HuH-7.5 (cell line): Measurements from ENCODE around the gene MUC5AC.

Experiments
- DNase-seq: peaks from one replicate; pipeline ENCODE4 v3.0.0; 2011; ENCODE audit warnings: low spot score

Gene MUC5AC

DNA sequence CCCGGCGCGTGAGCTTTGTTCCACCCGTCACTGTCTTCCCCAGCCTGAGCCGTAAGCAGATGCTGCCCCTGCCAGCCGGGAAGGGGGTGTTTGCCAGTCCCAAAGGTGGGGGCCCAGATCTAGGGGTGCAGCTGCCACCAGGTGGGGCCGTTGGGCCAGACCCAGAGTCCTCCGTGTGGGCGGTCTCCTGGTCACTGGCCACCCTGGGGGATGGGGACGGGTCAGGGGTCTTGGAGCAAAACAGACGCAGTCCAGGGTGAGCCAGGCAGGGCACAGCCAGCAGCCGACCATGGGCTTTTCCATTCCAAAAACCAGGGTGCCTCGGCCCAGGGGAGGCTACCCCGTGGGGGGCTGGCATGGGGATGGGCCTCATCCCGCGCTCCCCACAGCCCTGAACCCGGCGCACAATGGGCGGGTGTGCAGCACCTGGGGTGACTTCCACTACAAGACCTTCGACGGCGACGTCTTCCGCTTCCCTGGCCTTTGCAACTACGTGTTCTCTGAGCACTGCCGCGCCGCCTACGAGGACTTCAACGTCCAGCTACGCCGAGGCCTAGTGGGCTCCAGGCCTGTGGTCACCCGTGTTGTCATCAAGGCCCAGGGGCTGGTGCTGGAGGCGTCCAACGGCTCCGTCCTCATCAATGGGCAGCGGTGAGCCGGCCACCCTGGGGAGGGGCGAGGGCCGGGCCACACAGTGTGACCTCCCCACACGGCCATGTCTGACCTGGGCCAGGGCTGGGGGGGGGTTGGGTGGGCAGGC lies 68.7 kb downstream of the MUC5AC start:
- DNase-seq, result peak; percentile 15

DNA sequence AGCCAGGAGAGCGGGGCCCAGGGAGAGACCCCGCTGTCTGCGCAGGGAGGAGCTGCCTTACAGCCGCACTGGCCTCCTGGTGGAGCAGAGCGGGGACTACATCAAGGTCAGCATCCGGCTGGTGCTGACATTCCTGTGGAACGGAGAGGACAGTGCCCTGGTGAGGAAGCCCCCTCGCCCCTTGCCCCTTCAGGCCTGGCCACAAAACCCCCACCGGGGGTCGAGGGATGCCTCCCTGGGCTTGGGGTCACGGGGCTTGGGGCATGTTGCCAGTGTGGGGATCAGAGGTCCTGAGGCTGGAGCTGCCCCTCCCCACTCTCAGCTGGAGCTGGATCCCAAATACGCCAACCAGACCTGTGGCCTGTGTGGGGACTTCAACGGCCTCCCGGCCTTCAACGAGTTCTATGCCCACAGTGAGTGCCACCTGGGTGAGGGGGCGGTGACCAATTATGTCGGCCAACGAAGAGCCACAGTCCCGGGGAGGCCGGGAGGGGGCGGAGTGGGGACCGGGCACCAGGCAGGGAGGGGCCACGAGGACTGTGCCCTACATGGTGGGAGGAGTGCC lies 69.3 kb downstream of the MUC5AC start:
- peak; percentile 81 for DNase-seq

DNA sequence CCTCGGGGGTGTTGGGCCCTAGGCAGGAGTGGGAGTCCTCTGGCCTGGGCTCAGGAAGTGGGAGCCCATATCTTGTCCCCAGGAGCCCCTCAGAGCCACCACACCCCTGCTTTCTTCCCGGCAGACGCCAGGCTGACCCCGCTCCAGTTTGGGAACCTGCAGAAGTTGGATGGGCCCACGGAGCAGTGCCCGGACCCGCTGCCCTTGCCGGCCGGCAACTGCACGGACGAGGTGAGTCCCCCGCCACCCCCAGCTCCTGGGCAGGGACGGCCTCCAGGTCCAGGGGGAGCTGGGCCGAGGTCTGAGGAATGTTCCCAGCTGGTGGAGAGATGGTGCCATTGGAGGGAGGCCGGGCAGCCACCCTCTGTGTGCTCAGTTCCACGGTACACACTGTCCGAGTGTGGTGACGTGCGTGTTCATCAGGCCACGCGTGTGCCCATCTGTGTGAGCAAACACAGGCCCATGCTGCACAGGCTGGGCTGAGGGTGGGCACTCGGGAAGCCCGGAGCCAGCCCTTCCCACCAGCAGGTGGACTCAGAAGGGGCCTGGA lies 69.9 kb downstream of the MUC5AC start:
- DNase-seq, result peak; percentile 7

DNA sequence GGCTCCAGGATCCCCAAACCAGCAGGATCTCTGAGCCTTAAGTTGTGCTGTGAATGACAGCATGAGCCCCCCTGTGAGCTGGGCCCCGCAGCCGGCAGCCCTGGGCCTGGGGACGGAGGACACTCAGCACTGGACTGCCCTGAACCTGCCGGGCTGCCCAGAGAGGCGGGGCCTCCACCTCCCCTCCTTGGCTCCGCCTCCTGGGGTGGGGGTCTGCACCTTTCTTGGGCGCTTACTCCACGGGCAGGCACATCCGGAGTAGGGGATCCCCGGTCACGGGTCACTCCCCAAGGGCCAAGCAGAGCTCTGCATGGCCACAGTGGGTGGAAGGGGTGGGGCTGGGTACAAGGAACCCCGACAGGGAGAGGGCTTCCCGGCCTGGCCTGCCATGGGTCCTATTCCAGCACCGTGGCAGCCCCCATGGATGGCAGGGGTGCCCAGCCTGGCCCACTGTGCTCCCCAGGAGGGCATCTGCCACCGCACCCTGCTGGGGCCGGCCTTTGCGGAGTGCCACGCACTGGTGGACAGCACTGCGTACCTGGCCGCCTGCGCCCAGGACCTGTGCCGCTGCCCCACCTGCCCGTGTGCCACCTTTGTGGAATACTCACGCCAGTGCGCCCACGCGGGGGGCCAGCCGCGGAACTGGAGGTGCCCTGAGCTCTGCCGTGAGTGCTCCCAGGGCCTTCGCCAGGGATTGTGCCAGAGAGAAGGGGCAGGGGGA lies 70.5 kb downstream of the MUC5AC start:
- DNase-seq, result peak; percentile 14

DNA sequence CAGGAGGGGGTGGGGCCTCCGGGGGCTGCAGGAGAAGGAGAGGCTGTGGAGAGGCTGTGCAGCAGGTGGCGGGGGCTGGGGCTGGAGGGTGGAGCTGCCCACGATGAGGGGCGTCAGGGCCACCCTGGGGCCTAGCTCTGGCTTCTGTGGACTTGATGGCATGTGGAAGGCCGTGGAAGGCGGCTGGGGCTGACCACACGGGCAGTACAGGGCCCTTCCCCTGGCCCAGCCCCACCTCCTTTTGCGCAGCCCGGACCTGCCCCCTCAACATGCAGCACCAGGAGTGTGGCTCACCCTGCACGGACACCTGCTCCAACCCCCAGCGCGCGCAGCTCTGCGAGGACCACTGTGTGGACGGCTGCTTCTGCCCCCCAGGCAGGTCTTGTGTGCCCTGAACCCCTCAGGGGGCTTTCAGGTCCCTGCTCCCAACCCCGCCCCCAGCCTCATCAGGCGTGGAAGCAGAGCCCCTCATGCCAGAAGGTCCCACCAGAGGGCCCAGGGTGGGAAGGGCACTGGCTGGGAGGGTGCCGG lies 71.2 kb downstream of the MUC5AC start:
- peak; percentile 13 for DNase-seq

DNA sequence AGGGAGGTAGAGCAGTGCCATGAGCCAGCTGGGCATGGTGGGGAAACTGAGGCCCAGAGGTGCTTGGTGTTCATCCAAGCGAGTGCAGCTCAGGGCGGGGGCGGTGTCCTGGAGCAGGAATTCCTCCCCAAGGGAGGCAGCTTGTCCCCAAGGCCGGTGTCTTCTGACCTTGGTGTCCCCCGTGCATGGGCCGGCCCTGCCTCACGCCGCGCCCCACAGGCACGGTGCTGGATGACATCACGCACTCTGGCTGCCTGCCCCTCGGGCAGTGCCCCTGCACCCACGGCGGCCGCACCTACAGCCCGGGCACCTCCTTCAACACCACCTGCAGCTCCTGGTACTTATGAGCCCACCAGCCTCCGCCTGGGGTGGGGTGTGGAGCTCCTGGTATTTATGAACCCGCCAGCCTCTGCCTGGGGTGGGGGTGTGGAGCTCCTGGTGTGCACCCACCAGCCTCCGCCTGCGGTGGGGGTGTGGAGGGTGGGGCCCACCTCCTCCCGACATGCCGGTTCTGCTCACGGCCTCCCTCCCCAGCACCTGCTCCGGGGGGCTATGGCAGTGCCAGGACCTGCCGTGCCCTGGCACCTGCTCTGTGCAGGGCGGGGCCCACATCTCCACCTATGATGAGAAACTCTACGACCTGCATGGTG lies 71.8 kb downstream of the MUC5AC start:
- peak; percentile 2 for DNase-seq

DNA sequence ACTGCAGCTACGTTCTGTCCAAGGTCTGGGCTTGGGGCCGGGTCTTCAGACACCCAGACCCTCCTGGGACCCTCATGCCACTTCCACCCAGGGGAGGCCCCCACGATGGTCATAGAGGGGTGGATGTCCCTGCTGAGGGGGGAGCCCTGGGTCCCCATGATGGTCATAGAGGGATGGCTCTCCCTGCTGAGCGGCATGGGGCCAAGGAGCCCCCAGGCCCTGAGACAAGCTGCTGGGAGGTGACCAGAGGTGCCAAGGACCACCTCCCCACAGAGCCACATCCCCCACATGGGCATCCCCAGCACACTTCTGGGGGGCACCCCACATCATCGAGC lies 72.3 kb downstream of the MUC5AC start:
- DNase-seq, result peak; percentile 4

DNA sequence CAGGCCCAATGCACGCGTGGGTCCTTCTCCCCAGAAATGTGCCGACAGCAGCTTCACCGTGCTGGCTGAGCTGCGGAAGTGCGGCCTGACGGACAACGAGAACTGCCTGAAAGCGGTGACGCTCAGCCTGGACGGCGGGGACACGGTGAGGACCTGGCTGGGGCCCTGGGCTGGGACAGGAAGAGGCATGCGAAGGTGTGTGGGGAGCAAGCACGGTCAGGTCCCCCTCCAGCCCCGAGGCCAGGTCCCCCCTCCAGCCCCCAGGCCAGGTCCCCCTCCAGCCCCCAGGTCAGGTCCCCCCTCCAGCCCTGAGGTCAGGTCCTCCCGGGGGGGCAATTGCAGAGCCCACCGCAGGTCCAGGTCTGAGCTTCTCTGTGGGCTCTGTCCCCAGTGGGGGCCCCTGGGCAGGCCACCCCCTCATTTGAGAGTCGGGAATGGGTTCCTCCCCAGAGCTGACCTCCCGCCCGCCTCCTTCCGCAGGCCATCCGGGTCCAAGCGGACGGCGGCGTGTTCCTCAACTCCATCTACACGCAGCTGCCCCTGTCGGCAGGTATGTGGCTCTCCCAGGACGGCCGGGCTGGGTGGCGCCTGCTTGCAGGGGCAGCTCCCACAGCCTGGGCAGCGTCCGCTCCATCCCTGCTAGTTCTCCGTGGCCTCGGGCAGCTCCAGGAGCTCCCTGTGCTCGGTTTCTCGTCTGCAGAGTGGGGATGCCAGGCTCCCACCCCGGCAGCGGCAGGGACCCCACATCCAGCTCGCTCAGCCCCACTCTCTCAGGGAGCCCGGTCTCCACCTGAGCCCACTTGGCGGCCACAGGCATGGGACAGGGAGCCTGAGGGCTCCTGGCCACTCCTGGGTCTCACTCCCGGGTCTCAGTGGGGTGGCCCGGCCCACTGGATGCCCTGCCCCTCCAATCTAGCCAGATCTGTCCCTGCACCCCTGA lies 73.0 kb downstream of the MUC5AC start:
- peak; percentile 48 for DNase-seq

DNA sequence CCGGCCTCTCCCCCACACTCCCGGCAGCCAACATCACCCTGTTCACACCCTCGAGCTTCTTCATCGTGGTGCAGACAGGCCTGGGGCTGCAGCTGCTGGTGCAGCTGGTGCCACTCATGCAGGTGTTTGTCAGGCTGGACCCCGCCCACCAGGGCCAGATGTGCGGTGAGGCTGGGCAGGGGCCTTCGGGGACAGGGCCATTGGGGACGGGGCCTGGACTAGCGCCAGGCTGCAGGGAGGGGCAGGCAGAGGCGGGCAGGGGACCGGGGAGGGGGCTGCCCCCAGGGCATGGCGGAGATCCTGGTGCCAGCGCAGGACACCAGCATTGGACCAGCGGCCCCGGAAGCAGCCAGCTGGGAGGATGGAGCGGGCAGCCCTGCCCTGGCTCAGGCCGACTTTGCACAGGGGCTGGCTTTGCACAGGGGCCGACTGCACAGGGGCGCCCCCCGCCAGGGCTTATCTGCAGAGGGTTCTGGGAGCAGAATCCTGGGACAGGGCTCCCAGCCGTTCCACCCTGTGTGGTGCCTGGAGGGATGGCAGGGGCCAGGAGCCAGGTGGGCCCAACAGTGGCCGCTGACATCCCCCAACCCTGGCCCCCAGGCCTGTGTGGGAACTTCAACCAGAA lies 73.8 kb downstream of the MUC5AC start:
- DNase-seq, result peak; percentile 20

DNA sequence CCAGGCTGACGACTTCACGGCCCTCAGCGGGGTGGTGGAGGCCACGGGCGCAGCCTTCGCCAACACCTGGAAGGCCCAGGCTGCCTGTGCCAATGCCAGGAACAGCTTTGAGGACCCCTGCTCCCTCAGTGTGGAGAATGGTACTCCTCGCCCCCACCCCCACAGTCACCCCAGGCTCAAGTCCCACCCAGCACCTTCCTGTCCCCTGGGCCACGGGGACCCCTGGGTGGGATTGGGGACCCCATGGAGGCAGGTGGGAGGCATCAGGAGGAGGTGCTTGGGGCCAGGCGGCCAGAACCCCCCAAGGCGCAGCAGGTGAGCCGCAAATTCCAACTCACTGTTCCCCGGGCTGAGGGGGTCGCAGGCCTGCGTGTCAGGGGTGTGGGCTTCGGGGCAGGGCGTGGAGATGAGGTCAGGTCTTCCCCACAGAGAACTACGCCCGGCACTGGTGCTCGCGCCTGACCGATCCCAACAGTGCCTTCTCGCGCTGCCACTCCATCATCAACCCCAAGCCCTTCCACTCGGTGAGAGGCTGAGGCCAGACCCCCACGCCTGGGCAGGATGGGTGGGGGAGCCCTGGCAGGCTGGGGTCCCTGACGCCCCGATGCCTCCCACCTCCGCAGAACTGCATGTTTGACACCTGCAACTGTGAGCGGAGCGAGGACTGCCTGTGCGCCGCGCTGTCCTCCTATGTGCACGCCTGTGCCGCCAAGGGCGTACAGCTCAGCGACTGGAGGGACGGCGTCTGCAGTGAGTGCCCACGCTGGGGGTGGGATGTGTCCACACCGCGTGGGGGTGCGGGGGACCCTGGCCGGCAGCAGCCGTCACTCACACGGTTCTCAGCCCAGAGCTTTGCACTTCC lies 74.5 kb downstream of the MUC5AC start:
- DNase-seq, result no peak

DNA sequence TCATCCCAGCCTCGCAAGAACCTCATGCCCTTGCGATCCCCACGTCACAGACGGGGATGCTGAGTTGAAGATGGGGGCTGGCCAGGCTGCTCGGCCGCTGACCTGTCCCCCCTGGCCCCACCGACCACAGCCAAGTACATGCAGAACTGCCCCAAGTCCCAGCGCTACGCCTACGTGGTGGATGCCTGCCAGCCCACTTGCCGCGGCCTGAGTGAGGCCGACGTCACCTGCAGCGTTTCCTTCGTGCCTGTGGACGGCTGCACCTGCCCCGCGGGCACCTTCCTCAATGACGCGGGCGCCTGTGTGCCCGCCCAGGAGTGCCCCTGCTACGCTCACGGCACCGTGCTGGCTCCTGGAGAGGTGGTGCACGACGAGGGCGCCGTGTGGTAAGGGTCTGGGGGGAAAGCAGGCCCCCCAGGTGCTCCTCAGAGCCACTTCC lies 75.1 kb downstream of the MUC5AC start:
- DNase-seq, result peak; percentile 6

DNA sequence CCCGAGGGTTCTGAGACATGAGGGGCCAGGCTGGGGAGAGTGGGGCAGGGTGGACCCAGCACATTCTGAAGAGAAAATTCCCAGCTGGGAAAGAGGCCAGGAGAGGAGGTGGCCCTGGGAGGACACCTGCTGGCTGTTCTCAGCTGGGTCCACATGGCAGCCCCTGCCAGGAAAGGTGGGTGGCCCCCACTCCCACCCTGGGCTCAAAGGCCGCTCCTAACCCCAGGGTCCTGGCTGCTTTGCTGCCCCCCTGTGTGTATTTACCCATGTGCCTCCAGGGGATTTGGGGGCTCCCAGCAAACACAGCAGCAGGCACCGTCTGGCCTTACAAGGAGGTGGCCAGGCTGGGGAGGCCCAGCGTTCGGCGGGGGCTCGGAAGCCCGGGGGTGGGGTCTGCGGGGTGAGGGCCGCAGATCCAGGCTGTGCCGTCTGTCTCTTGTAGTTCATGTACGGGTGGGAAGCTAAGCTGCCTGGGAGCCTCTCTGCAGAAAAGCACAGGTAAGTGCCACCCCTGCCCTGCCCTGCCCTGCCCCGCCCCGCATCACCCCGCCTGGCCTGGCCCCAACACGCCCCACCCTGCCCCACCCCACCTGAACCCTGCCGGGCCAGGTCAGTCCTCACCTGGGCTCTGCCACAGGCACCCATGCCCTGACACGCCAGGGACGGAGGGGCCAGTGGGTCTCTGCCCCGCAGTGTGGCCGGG lies 75.7 kb downstream of the MUC5AC start:
- DNase-seq, result peak; percentile 46

DNA sequence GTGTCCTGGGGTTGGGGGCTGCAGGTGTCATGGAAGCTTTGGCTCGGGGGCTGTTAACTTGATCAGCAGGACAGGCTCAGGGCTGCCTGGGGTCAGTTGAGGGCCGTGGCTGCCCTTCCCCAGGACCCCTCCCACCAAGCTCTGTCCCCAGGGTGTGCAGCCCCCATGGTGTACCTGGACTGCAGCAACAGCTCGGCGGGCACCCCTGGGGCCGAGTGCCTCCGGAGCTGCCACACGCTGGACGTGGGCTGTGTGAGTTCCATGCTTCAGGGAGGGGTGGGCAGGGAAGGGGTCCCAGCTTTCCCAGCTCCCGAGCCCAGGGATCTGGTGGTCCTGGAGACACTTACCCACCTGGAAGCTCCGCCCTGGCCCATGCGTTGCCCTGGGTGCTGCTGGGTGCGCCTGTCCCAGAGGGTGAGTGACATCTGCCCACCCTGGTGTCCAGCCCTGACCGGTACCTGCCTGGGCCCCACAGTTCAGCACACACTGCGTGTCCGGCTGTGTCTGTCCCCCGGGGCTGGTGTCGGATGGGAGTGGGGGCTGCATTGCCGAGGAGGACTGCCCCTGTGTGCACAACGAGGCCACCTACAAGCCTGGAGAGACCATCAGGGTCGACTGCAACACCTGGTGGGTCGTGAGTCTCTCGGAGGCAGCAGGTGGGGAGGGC lies 76.4 kb downstream of the MUC5AC start:
- no peak for DNase-seq

DNA sequence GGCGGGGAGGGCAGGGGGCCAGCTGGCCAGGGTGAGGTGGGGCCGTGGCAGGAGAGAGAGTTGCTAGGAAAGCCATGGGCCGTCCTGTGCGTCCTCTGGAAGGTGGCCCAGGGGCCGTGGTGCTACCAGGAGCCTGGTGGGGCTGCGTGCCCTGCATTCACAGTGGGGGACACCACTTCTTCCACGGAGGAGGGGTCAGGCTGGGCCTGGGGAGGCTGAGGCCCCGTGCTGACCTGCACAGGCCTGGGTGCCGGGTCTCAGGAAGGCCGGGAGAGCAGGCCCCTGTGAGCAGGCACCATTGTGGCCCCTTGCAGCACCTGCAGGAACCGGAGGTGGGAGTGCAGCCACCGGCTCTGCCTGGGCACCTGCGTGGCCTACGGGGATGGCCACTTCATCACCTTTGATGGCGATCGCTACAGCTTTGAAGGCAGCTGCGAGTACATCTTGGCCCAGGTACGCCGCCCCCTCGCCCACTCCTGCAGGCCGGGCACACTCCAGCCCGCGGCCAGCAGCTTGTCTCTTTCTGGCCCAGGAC lies 77.1 kb downstream of the MUC5AC start:
- no peak for DNase-seq

DNA sequence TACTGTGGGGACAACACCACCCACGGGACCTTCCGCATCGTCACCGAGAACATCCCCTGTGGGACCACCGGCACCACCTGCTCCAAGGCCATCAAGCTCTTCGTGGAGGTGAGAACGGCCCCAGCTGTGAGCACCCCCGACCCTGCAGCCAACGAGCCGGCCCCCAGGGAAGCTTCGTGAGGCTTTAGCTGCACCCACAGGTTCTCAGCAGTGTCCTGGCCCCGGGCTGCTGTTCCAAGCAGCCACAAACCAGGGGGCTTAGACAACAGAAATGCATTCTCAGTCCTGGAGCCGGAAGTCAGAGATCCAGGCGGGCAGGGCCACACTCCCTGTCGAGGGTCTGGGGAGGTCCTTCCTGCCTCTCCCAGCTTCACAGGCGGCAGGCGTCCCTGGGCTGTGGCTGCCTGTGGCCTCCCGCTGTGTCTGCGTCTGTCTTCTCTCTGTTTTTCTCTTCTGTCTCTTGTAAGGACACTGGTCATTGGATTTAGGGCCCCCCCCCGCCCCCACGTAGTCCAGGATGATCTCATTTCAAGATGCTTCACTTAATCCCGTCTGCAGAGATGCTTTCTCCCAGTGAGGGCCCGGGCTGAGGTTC lies 77.7 kb downstream of the MUC5AC start:
- no peak for DNase-seq

DNA sequence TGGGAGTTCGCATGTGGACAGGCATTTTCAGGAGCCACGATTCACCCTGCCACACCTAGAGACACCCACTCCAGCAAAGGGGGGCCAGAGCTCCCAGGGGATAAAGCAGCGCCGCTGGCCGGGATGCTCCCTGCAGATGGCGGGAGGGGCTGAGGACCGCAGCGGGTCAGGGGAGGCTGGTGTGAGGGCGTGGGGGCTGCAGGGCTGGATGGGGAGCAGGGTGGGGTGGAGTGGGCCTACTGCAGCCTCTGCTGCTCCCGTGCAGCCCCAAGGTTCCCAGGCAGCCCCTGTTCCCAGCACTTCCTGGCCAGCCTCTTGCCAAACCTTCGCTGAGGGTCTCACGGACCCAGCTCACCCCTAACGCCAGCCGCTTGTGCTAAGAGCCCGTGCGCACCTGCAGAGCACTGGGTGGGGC lies 78.2 kb downstream of the MUC5AC start:
- DNase-seq, result no peak

DNA sequence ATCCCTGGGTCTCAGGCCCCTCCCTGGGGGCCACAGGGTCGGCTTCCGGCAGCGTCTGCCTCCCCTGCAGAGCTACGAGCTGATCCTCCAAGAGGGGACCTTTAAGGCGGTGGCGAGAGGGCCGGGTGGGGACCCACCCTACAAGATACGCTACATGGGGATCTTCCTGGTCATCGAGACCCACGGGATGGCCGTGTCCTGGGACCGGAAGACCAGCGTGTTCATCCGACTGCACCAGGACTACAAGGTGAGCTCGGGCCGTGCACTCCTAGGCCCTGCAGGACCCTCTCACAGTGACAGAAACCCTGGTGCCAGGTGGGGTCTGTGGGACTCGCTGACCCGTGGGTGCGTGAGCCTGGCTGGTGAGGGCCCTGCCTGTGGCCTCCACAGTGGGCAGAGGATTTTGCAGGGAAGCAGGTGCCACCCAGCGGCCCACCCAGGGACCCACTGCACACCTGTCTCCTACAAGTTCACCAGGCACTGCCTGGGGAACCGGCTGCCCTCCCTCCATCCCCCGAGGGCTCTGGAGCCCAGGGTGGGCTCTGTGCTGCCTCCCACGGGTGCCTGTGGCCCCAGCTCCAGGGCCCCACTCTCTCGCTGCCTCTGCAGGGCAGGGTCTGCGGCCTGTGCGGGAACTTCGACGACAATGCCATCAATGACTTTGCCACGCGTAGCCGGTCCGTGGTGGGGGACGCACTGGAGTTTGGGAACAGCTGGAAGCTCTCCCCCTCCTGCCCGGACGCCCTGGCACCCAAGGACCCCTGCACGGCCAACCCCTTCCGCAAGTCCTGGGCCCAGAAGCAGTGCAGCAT lies 78.8 kb downstream of the MUC5AC start:
- no peak for DNase-seq
